ENCODE data around the gene CCL4. TPM values are rescaled to one million over a fixed set of nuclear protein-coding genes. Genes with fewer than 3 reads are reported as not detected.

Gene CCL4
- total RNA-seq, 1 experiment from 2014 or later, result not detected

DNA sequence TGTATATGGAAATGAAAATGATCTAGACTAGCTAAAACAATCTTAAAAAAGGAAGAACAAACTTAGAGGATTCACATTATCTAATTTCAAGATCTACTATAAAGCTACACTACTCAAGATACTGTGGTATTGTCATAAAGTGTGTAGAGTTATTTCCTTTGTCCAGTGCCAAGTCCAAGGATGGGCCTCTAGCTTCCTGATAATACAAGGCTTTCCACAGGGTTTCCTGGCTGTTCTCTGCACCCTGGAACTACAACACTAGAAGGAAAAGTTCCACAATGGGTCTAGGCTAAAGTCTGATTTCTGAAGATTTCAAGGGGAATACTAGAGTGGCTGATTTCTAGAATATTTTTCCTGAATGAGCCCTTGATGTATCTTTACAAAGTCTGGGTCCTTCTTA is 38.6 kb downstream of the CCL4 start:
- Histone ChIP-seq H2BK12ac (ENCODE audit: insufficient read length, low read depth, low read length) (no peak overlapping the region), H2BK15ac (ENCODE audit: low read depth, low read length) (no peak overlapping the region), H4K8ac (replicated peaks; ENCODE audit: insufficient read length, low read depth, low read length) (no peak overlapping the region), H3K9me3 (ENCODE audit: control insufficient read depth, low read depth, low read length) (no peaks in the 10 kb centered on the region), H3K27ac (ENCODE audit: insufficient read length, low read depth, low read length) (no peak overlapping the region), H2BK5ac (ENCODE audit: insufficient read length, low read length) (no peak overlapping the region), H2AK5ac (ENCODE audit: insufficient read length, low read length) (no peak overlapping the region), H3K79me1 (ENCODE audit: insufficient read depth, low read depth, low read length, poor library complexity, severe bottlenecking) (no peaks in the 10 kb centered on the region), H3K23me2 (ENCODE audit: insufficient read length, low read depth, low read length, poor library complexity, severe bottlenecking) (no peaks in the 10 kb centered on the region), H3K79me2 (ENCODE audit: insufficient read depth, low read length) (no peaks in the 10 kb centered on the region), H3K4ac (ENCODE audit: low read depth, low read length) (no peak overlapping the region), H4K20me1 (ENCODE audit: control insufficient read depth, insufficient read depth, insufficient read length) (no peaks in the 10 kb centered on the region), H3K56ac (ENCODE audit: insufficient read length, low read depth, low read length) (no peak overlapping the region), H3K9ac (ENCODE audit: extremely low read depth, insufficient read length, low read length) (no peak overlapping the region), H3K27me3 (ENCODE audit: insufficient read depth, low read length) (peaks cover 2% of the 10 kb centered on the region; the same call in 1 of the 2 replicates), H2BK120ac (ENCODE audit: low read depth, low read length, poor library complexity, severe bottlenecking) (no peak overlapping the region), H2AFZ (ENCODE audit: low read length) (no peak overlapping the region), H4K91ac (ENCODE audit: insufficient read length, low read depth, low read length) (no peak overlapping the region), H3K4me2 (ENCODE audit: insufficient read depth, insufficient read length, low read length) (no peak overlapping the region), H3K4me1 (ENCODE audit: insufficient read depth, low read length) (no peaks in the 10 kb centered on the region), H2BK20ac (ENCODE audit: low read depth, low read length, poor library complexity, severe bottlenecking) (no peak overlapping the region), H3K14ac (ENCODE audit: insufficient read depth, low read length) (no peak overlapping the region), H3K23ac (ENCODE audit: insufficient read length, low read depth, low read length) (no peak overlapping the region), H3K18ac (ENCODE audit: insufficient read length, low read depth, low read length) (no peak overlapping the region), H4K5ac (ENCODE audit: insufficient read length, low read depth, low read length) (no peak overlapping the region), H3T11ph (ENCODE audit: low read length) (no peak overlapping the region)
- TF ChIP-seq, protein P1, sequence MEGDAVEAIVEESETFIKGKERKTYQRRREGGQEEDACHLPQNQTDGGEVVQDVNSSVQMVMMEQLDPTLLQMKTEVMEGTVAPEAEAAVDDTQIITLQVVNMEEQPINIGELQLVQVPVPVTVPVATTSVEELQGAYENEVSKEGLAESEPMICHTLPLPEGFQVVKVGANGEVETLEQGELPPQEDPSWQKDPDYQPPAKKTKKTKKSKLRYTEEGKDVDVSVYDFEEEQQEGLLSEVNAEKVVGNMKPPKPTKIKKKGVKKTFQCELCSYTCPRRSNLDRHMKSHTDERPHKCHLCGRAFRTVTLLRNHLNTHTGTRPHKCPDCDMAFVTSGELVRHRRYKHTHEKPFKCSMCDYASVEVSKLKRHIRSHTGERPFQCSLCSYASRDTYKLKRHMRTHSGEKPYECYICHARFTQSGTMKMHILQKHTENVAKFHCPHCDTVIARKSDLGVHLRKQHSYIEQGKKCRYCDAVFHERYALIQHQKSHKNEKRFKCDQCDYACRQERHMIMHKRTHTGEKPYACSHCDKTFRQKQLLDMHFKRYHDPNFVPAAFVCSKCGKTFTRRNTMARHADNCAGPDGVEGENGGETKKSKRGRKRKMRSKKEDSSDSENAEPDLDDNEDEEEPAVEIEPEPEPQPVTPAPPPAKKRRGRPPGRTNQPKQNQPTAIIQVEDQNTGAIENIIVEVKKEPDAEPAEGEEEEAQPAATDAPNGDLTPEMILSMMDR (conservative IDR thresholded peaks at IDR 0.05), result no peak
- peaks cover 3 to 6% of the 10 kb centered on the region in 2 experiments; a peak in 4 of 5 replicates for H3K9me3 Mint-ChIP-seq
- no peak for DNase-seq
- H3K27ac Mint-ChIP-seq, result no peak overlapping the region
- H3K36me3 Mint-ChIP-seq (ENCODE audit: insufficient read depth in 1 of 3, low read depth in 3 of 3), result peaks cover 0 to 2% (median 0%) of the 10 kb centered on the region in 3 experiments; a peak in 1 of 7 replicates
- H3K4me1 Mint-ChIP-seq, result peaks cover 4 to 12% of the 10 kb centered on the region in 2 experiments
- H3K4me3 Mint-ChIP-seq, result no peak overlapping the region
- peaks cover 34% of the 10 kb centered on the region for H3K27me3 Mint-ChIP-seq (ENCODE audit: low read depth)

Data from H9 (cell line).